HG02981 (cell line): ENCODE results near the gene BRIP1.
A peak's percentile ranks its signal among the peaks of the same experiment; 100 is the strongest.

Source experiments
- ATAC-seq: cut with Tn5 transposase; IDR thresholded peaks from one replicate; pipeline ENCODE4 v1.9.1; 2021; ENCODE audit warnings: mild to moderate bottlenecking, moderate library complexity; ENCODE audit not compliant: unreplicated experiment

The BRIP1 gene

GRCh38 chr17:61764846-61765245 lies 98.5 kb downstream of the BRIP1 start:
- no peak for ATAC-seq

- ATAC-seq = no peak
These were observed 101.5 kb downstream of the BRIP1 start for GRCh38 chr17:61761827-61762226.

GRCh38 chr17:61759362-61759761 lies 104.0 kb downstream of the BRIP1 start:
- no peak for ATAC-seq

GRCh38 chr17:61758430-61758829 lies 104.9 kb downstream of the BRIP1 start:
- ATAC-seq = no peak

- ATAC-seq = peak; percentile 73
These were observed 106.2 kb downstream of the BRIP1 start for GRCh38 chr17:61757168-61757567.

GRCh38 chr17:61756561-61756960 lies 106.8 kb downstream of the BRIP1 start:
- ATAC-seq = no peak

GRCh38 chr17:61755668-61756067 lies 107.7 kb downstream of the BRIP1 start:
- no peak for ATAC-seq

- ATAC-seq = no peak
These were observed 108.2 kb downstream of the BRIP1 start for GRCh38 chr17:61755078-61755477.

- no peak for ATAC-seq
These were observed 109.2 kb downstream of the BRIP1 start for GRCh38 chr17:61754124-61754523.

GRCh38 chr17:61753696-61754095 lies 109.6 kb downstream of the BRIP1 start:
- no peak for ATAC-seq

GRCh38 chr17:61750656-61751055 lies 112.7 kb downstream of the BRIP1 start:
- ATAC-seq = peak; percentile 95

GRCh38 chr17:61749823-61750404 lies 113.4 kb downstream of the BRIP1 start:
- no peak for ATAC-seq

GRCh38 chr17:61746248-61746985 lies 116.9 kb downstream of the BRIP1 start:
- ATAC-seq = no peak

- ATAC-seq = no peak
These were observed 118.5 kb downstream of the BRIP1 start for GRCh38 chr17:61744804-61745203.

- ATAC-seq = no peak
These were observed 119.1 kb downstream of the BRIP1 start for GRCh38 chr17:61744252-61744651.

- no peak for ATAC-seq
These were observed 119.6 kb downstream of the BRIP1 start for GRCh38 chr17:61743766-61744165.

- ATAC-seq = no peak
These were observed 124.3 kb downstream of the BRIP1 start for GRCh38 chr17:61739002-61739401.

- ATAC-seq = no peak
These were observed 125.1 kb downstream of the BRIP1 start for GRCh38 chr17:61738249-61738648.

GRCh38 chr17:61737820-61738219 lies 125.5 kb downstream of the BRIP1 start:
- no peak for ATAC-seq

- no peak for ATAC-seq
These were observed 126.9 kb downstream of the BRIP1 start for GRCh38 chr17:61736438-61736837.

GRCh38 chr17:61735807-61736206 lies 127.5 kb downstream of the BRIP1 start:
- no peak for ATAC-seq

GRCh38 chr17:61734466-61734865 lies 128.9 kb downstream of the BRIP1 start:
- no peak for ATAC-seq

GRCh38 chr17:61734012-61734411 lies 129.3 kb downstream of the BRIP1 start:
- no peak for ATAC-seq
